ENCODE results near the gene ARFIP2. TPM values are rescaled to one million over a fixed set of nuclear protein-coding genes. Genes with fewer than 3 reads are reported as not detected.

ARFIP2 gene, protein sequence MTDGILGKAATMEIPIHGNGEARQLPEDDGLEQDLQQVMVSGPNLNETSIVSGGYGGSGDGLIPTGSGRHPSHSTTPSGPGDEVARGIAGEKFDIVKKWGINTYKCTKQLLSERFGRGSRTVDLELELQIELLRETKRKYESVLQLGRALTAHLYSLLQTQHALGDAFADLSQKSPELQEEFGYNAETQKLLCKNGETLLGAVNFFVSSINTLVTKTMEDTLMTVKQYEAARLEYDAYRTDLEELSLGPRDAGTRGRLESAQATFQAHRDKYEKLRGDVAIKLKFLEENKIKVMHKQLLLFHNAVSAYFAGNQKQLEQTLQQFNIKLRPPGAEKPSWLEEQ
- 53.4 and 65.2 TPM in 2 replicates for total RNA-seq (2013; cell fraction: nucleolus; rRNA removed)
- total RNA-seq (2014; rRNA removed) (47.7 and 49.5 TPM in 2 replicates), total RNA-seq (2014; rRNA removed; fragmentation: Illumina TruSeq; extraction: Trizol) (35.6 TPM in 2 replicates), total RNA-seq (2021) (44.2 and 48.4 TPM in 2 replicates), polyA plus RNA-seq (2011; rRNA removed) (35.9 and 44.7 TPM in 2 replicates), polyA plus RNA-seq (2014; fragmentation: Illumina TruSeq; extraction: Trizol) (41.4 and 52.8 TPM in 2 replicates), polyA plus RNA-seq (2014; fragmentation: Nextera tagmentation; extraction: Ambion mirVana) (10 to 100 TPM; 11.7 to 18.9 TPM), polyA plus RNA-seq (2014; rRNA removed) (59.8 and 65.5 TPM in 2 replicates), polyA plus RNA-seq (2016; fragmentation: Nextera tagmentation; extraction: Ambion mirVana) (10 to 100 TPM; 49.5 to 53.1 TPM), polyA minus RNA-seq (2011; rRNA and poly(A)+ RNA removed) (33.1 and 33.8 TPM in 2 replicates), Bru-seq, nascent RNA (percentile 87 among the genes with signal in this experiment), BruChase-seq, experiment 1, labeled RNA remaining after a 6-hour chase (percentile 88 among the genes with signal in this experiment), BruChase-seq, experiment 2, labeled RNA remaining after a 2-hour chase (percentile 86 among the genes with signal in this experiment)
- polyA plus RNA-seq (2011; ENCODE audit: low read depth), result 36.2 TPM
- polyA plus RNA-seq (2011; cell fraction: cytosol; rRNA removed), result 40.0 and 50.8 TPM in 2 replicates
- polyA plus RNA-seq (2011; cell fraction: nucleus; rRNA removed), result 130 and 160 TPM in 2 replicates
- 43.4 and 52.7 TPM in 2 replicates for polyA plus RNA-seq (2012)
- 8.4 and 9.6 TPM in 2 replicates for polyA minus RNA-seq (2011; cell fraction: cytosol; rRNA and poly(A)+ RNA removed)
- 49.7 and 60.0 TPM in 2 replicates for polyA minus RNA-seq (2011; cell fraction: nucleus; rRNA and poly(A)+ RNA removed)
- long read RNA-seq, experiment 1, transcript ARFIP2-201 (8 exons, 2,543 nt), result major isoform, 12 of 34 reads
- long read RNA-seq, experiment 1, transcript ARFIP2-202 (8 exons, 1,868 nt), result minor isoform, 11 of 34 reads
- long read RNA-seq, experiment 1, partial matches to known transcripts, result 4 of 34 reads
- long read RNA-seq, experiment 1, other reads (novel, unspliced or antisense), result 4 of 34 reads
- long read RNA-seq, experiment 2, transcript ARFIP2-201 (8 exons, 2,543 nt), result minor isoform, 27 of 71 reads
- long read RNA-seq, experiment 2, transcript ARFIP2-202 (8 exons, 1,868 nt), result major isoform, 31 of 71 reads
- long read RNA-seq, experiment 2, partial matches to known transcripts, result 4 of 71 reads
- long read RNA-seq, experiment 2, other reads (novel, unspliced or antisense), result 5 of 71 reads

DNA sequence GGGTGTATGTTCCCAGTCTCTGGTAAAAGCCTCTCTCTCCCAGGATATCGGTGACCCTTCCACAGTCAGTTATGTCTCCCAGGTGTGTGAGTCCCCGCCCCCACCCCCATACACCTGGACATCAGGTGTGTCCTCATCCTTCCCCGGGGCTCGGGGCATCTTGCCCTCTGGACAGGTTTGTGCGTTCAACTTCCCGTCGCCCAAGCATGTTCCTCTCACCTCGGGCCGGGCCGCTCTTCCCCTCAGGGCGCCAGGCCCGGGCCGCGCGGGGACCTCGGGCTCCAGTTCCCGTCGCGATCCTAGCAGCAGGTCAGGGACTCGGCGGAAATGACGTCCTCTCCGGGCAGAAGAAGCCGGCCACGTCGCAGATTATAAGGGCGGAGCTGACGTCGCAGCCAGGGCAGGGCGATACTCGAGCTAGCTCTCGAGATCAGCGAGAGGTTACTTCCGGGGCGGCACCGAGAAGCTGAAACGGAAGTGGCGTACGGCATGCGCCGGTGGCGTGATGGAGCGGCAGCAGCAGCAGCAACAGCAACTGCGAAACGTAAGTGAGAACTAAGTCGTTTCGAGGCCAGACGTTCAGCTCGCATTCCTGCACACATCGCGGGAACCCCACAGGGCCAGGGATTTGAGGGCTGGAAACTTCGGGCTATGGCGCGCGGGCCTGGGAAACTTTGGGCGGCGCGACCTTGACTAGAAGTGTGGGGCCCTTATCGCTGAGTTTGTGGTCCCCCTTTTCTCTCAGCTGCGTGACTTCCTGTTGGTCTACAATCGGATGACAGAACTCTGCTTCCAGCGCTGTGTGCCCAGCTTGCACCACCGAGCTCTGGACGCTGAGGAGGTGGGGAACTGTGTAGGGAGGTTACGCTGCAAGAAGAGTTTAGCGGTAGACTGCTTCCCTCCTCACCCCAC, at the start of gene ARFIP2, which contains the start of gene TIMM10B:
ARFIP2 (minus strand) TSS at position 320 of the 912 bp plus-strand sequence. CDS start 910 bp downstream, outside the sequence.
TIMM10B (plus strand) TSS at position 490 of the 912 bp plus-strand sequence; CDS start at position 506, 16 bp downstream.
- H3K27me3 ChIP-seq (replicated peaks in 1 of 2; ENCODE audit: control insufficient read depth in 2 of 2, insufficient read depth in 2 of 2, low read length in 1 of 2), result no peaks in the 10 kb centered on the region
- no peaks in the 10 kb centered on the region for H3K9me3 ChIP-seq (replicated peaks; ENCODE audit: control insufficient read depth, insufficient read depth, low read length)
- peak within 1 kb of the TSS; percentile 98 for H3K4me2 ChIP-seq (ENCODE audit: control insufficient read depth, insufficient read depth)
- H3K9ac ChIP-seq (ENCODE audit: control insufficient read depth, insufficient read depth, low read length), result peak within 1 kb of the TSS; percentile 89
- intact Hi-C loops (cut with micrococcal nuclease; ENCODE audit: unreplicated experiment), result loop anchor here (2.0 to 10.0 kb wide), 3 partner anchors 126 to 1044 kb away; partner anchors contain the start of genes CNGA4 and FHIP1B
- peak within 1 kb of the TSS; percentile 80 for H3K27ac ChIP-seq (ENCODE audit: control insufficient read depth, insufficient read depth)
- POLR2A ChIA-PET, result interaction anchor here (0.6 to 2.0 kb wide), 16 partner anchors 11 to 268 kb away, joined by 3 to 26 read pairs (median 4); partner anchors contain the start of genes FHIP1B, ILK, MRPL17 and SMPD1
- ATAC-seq, result peak; percentile 98
- H3K4me3 ChIP-seq, result peak within 1 kb of the TSS; percentile 98
- SMC1A ChIA-PET (ENCODE audit: uncharacterized antibody, unreplicated experiment), result interaction anchor here (0.8 to 2.9 kb wide), 8 partner anchors 12 to 201 kb away, joined by 3 to 14 read pairs (median 4); partner anchors contain the start of gene MRPL17
- H4K20me1 ChIP-seq (ENCODE audit: control insufficient read depth, insufficient read depth), result no peaks in the 10 kb centered on the region
- RAD21 ChIA-PET (ENCODE audit: unreplicated experiment), result interaction anchor here (0.9 to 1.7 kb wide), 16 partner anchors 9 to 202 kb away, joined by 3 to 13 read pairs (median 4); partner anchors contain the start of genes MRPL17, SMPD1, TAF10 and TPP1
- H2AFZ ChIP-seq (ENCODE audit: control insufficient read depth, low read depth, low read length), result peak within 1 kb of the TSS; percentile 83
- H3K36me3 ChIP-seq (ENCODE audit: control insufficient read depth in 2 of 2, insufficient read depth in 2 of 2, low read length in 1 of 2), result peaks cover 1 to 18% of the 10 kb centered on the region in 2 experiments; a peak in 3 of 4 replicates
- peak; percentile 95 for FAIRE-seq
- peaks cover 19% of the 10 kb centered on the region for H3K4me1 ChIP-seq (ENCODE audit: control insufficient read depth, insufficient read depth, low read length)
- BruUV-seq (replicated peaks), result no TSS peak
- WGBS (ENCODE audit: insufficient coverage, insufficient replicate concordance, low lambda C conversion rate, missing lambda C conversion rate), result 1% methylated on average over 62 of the region's 66 CpGs
- CTCF ChIA-PET, result interaction anchor here (0.6 to 10.7 kb wide), 13 partner anchors 9 to 202 kb away, joined by 3 to 119 read pairs (median 4); partner anchors contain the start of gene MRPL17
- in situ Hi-C loops (cut with MboI), result loop anchor here (5.0 kb wide), 1 partner anchor 126 kb away; no protein-coding TSS in a partner anchor
- H3K79me2 ChIP-seq (ENCODE audit: control insufficient read depth, insufficient read depth, low read length), result peaks cover 40% of the 10 kb centered on the region
- peak; percentile 91 for DNase-seq (ENCODE audit: low read depth, low spot score)
- TF ChIP-seq, protein P1, sequence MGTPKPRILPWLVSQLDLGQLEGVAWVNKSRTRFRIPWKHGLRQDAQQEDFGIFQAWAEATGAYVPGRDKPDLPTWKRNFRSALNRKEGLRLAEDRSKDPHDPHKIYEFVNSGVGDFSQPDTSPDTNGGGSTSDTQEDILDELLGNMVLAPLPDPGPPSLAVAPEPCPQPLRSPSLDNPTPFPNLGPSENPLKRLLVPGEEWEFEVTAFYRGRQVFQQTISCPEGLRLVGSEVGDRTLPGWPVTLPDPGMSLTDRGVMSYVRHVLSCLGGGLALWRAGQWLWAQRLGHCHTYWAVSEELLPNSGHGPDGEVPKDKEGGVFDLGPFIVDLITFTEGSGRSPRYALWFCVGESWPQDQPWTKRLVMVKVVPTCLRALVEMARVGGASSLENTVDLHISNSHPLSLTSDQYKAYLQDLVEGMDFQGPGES (IDR thresholded peaks at IDR 0.05), result no peak
- TF ChIP-seq STAT3 (IDR thresholded peaks at IDR 0.05; ENCODE audit: low read depth, low read length) (no peak), SP1 (IDR thresholded peaks at IDR 0.05; ENCODE audit: low read depth, low read length) (peak; percentile 55), GATAD2B (conservative IDR thresholded peaks at IDR 0.05; ENCODE audit: low read depth) (peak; percentile 65), TAF1 (IDR thresholded peaks at IDR 0.05; ENCODE audit: borderline replicate concordance, low read depth, low read length) (peak; percentile 73), MYB (IDR thresholded peaks at IDR 0.05; ENCODE audit: borderline replicate concordance, low read depth, low read length) (no peak), SMC3 (IDR thresholded peaks at IDR 0.05; ENCODE audit: borderline replicate concordance, low read length) (no peak), BHLHE40 (IDR thresholded peaks at IDR 0.05; ENCODE audit: borderline replicate concordance in 1 of 2, low read depth in 2 of 2, low read length in 1 of 2) (peak; percentile 81 to 94), TCF7 (IDR thresholded peaks at IDR 0.05; ENCODE audit: borderline replicate concordance) (no peak), TCF12 (IDR thresholded peaks at IDR 0.05; ENCODE audit: low read depth, low read length) (0 out of 2 replicates have a peak, but pooled peaks have one; percentile 28)
- TF ChIP-seq, protein P2, sequence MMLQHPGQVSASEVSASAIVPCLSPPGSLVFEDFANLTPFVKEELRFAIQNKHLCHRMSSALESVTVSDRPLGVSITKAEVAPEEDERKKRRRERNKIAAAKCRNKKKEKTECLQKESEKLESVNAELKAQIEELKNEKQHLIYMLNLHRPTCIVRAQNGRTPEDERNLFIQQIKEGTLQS (IDR thresholded peaks at IDR 0.05; ENCODE audit: borderline replicate concordance, extremely low read depth, low read depth, low read length), result no peak
- TF ChIP-seq, protein P3, sequence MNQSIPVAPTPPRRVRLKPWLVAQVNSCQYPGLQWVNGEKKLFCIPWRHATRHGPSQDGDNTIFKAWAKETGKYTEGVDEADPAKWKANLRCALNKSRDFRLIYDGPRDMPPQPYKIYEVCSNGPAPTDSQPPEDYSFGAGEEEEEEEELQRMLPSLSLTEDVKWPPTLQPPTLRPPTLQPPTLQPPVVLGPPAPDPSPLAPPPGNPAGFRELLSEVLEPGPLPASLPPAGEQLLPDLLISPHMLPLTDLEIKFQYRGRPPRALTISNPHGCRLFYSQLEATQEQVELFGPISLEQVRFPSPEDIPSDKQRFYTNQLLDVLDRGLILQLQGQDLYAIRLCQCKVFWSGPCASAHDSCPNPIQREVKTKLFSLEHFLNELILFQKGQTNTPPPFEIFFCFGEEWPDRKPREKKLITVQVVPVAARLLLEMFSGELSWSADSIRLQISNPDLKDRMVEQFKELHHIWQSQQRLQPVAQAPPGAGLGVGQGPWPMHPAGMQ (IDR thresholded peaks at IDR 0.05; ENCODE audit: borderline replicate concordance), result no peak

Data from GM12878 (cell line).